Psoas muscle (tissue), 8 donors: Measurements from ENCODE around the gene EYS. TPM values are rescaled to one million over a fixed set of nuclear protein-coding genes. Genes with fewer than 3 reads are reported as not detected.
"Not testable (repeated sequence)": the region's sequence is repeated elsewhere in the genome, so short reads cannot be mapped to it uniquely, and the experiment has no call there.

Source experiments
- ATAC-seq, 4 donors: fragments of 200-7000 bp; cut with Tn5 transposase; one replicate each; pipeline ENCODE4 v1.9.1; 2020; ENCODE audit warnings: moderate library complexity in 3 of 4, mild to moderate bottlenecking in 2 of 4
- DNase-seq, 2 donors: peaks; one replicate each; pipeline ENCODE4 v3.0.0-alpha.2; 2020
- H3K27ac ChIP-seq: fragments of 200-600 bp; one replicate; pipeline ENCODE4 v1.8.0; 2022
- H3K27me3 ChIP-seq, 3 donors: fragments of 200-600 bp in 1 of 3; one replicate each; pipeline versions ENCODE4 v1.6.1 to v1.8.0; 2013 to 2022; ENCODE audit warnings: low read length in 2 of 3, mild to moderate bottlenecking in 2 of 3, moderate library complexity in 1 of 3; ENCODE audit not compliant: insufficient read depth in 3 of 3
- H3K36me3 ChIP-seq, 2 donors: fragments of 200-600 bp in 1 of 2; one replicate each; pipeline versions ENCODE4 v1.6.1 to v1.8.0; 2013 to 2022; ENCODE audit warnings: low read depth in 1 of 2, mild to moderate bottlenecking in 1 of 2, moderate library complexity in 1 of 2; ENCODE audit not compliant: insufficient read depth in 1 of 2
- H3K4me1 ChIP-seq: fragments of 200-600 bp; one replicate; pipeline ENCODE4 v1.8.0; 2022
- H3K4me3 ChIP-seq: fragments of 200-600 bp; one replicate; pipeline ENCODE4 v1.8.0; 2022; ENCODE audit warnings: mild to moderate bottlenecking
- H3K9me3 ChIP-seq: fragments of 200-600 bp; one replicate; pipeline ENCODE4 v1.8.0; 2022
- CTCF ChIP-seq: fragments of 200-600 bp; IDR thresholded peaks from one replicate; pipeline ENCODE4 v1.8.0; 2022; ENCODE audit warnings: antibody characterized with exemption
- WGBS, 3 donors: extraction: QIAGEN DNeasy Blood & Tissue Kit; methylation state at CpG; one replicate each; pipeline versions ENCODE4 v1.1.6 to v1.1.7; 2013; 5-methylcytosine and 5-hydroxymethylcytosine counted together
- intact Hi-C, 2 donors: fragments of 100-400 bp; cut with DNase I; formaldehyde crosslinking; loops; one replicate each; pipeline versions ENCODE4 v1.11.0 to v1.14.2; 2022
- polyA plus RNA-seq, 3 donors: library from polyadenylated mRNA; stranded (reverse); fragments of 200-250 nt; gene quantifications; one replicate each; pipeline ENCODE4 v1.2.3, GENCODE V29; 2013
- total RNA-seq, 4 donors: library from RNA; stranded (reverse); fragmentation: NEBNext Ultra II Directional in 2 of 4; extraction: Animal tissue kit (Norgen Biotek cat#: 25700) in 2 of 4; gene quantifications; one replicate each; pipeline versions ENCODE4 v1.2.1 to v1.2.4, GENCODE V29; 2021 to 2023
- donor health status: healthy with polysubstance abuse.
- donor health status: DM: no; HTN: no; CAD: no; lungs with moderate emphysema.
- donor health status: Bipolar disorder and iron deficiency.
- donor health status: healthy.
- donor health status: DM: yes; HTN: yes; CAD: no.
- donor health status: DM: no; HTN: no; CAD: no.
- donor health status: DM: no; HTN: no; CAD: no.
- donor health status: DM: yes; HTN: yes; CAD: no.

Gene EYS
- total and polyA plus RNA-seq, 7 donors, result under 0.01 TPM; not detected in 6

- Histone ChIP-seq H3K27me3 (no peaks in the 10 kb centered on the region), H3K9me3 (no peaks in the 10 kb centered on the region), H3K36me3 (no peaks in the 10 kb centered on the region), H3K4me3 (no peak overlapping the region), H3K4me1 (no peaks in the 10 kb centered on the region), H3K27ac (no peak overlapping the region)
- TF ChIP-seq CTCF, result no peak
- DNase-seq (no peak), ATAC-seq (no peak)
- intact Hi-C loops, result no loop called here
Measured at GRCh38 chr6:63964366-63964765, 1742.7 kb downstream of the EYS start.

- intact Hi-C loops, result no loop called here
Measured at GRCh38 chr6:63963769-63964315, 1743.2 kb downstream of the EYS start.

GRCh38 chr6:63953336-63954021, 1753.5 kb downstream of the EYS start:
- H3K27ac ChIP-seq, ATAC-seq, DNase-seq, H3K4me1 ChIP-seq, H3K4me3 ChIP-seq, H3K36me3 ChIP-seq, H3K9me3 ChIP-seq, H3K27me3 ChIP-seq, intact Hi-C loops: not testable (repeated sequence)
- WGBS, 3 donors, result 35 to 44% (median 36%) methylated on average over 3 of the region's 3 CpGs

More at GRCh38 chr6:63963769-63964315, 1743.2 kb downstream of the EYS start:
- no peaks in the 10 kb centered on the region for H3K4me1 ChIP-seq
- H3K9me3 ChIP-seq, result no peaks in the 10 kb centered on the region
- no peak for DNase-seq
- ATAC-seq, result no peak
- no peaks in the 10 kb centered on the region for H3K27me3 ChIP-seq
- no peak overlapping the region for H3K27ac ChIP-seq
- TF ChIP-seq CTCF, result no peak
- H3K4me3 ChIP-seq, result no peak overlapping the region
- no peaks in the 10 kb centered on the region for H3K36me3 ChIP-seq

GRCh38 chr6:63947792-63948529, 1759.1 kb downstream of the EYS start:
- no peak for ATAC-seq
- 62 to 71% (median 65%) methylated on average over 3 of the region's 3 CpGs for WGBS, 3 donors
- no peak for DNase-seq
- Histone ChIP-seq H3K27ac (no peak overlapping the region), H3K4me1 (no peaks in the 10 kb centered on the region), H3K4me3 (no peak overlapping the region), H3K9me3 (no peaks in the 10 kb centered on the region), H3K36me3 (no peaks in the 10 kb centered on the region), H3K27me3 (no peaks in the 10 kb centered on the region)
- intact Hi-C loops, result no loop called here
- TF ChIP-seq CTCF, result no peak

- no peaks in the 10 kb centered on the region for H3K4me1 ChIP-seq
- ATAC-seq (no peak), DNase-seq (no peak)
- no peak overlapping the region for H3K27ac ChIP-seq
- TF ChIP-seq CTCF, result no peak
- no peaks in the 10 kb centered on the region for H3K27me3 ChIP-seq
- intact Hi-C loops, result no loop called here
- H3K9me3 ChIP-seq, result no peaks in the 10 kb centered on the region
- WGBS, 3 donors, result 59 to 74% (median 70%) methylated on average over 2 of the region's 2 CpGs
- H3K4me3 ChIP-seq, result no peak overlapping the region
- H3K36me3 ChIP-seq, result no peaks in the 10 kb centered on the region
Measured at GRCh38 chr6:63945987-63946386, 1761.0 kb downstream of the EYS start.
